ENCODE data around the gene PPEF1. TPM values are rescaled to one million over a fixed set of nuclear protein-coding genes. Genes with fewer than 3 reads are reported as not detected.

The PPEF1 gene
- total and polyA plus RNA-seq, 2 experiments from 2014 or later, result 0.76 TPM; not detected in 1

- Mint-ChIP-seq H3K4me1 (no peaks in the 10 kb centered on the region), H3K36me3 (ENCODE audit: low read depth) (no peaks in the 10 kb centered on the region), H3K27ac (no peak overlapping the region), H3K27me3 (ENCODE audit: insufficient read depth, low read depth, poor library complexity) (peaks cover 7% of the 10 kb centered on the region), H3K9me3 (no peaks in the 10 kb centered on the region), H3K4me3 (no peak overlapping the region)
- H3K79me2 ChIP-seq (replicated peaks; ENCODE audit: insufficient read depth), result no peaks in the 10 kb centered on the region
- H3K36me3 ChIP-seq (ENCODE audit: insufficient read depth), result no peaks in the 10 kb centered on the region
- no peak overlapping the region for H3K27ac ChIP-seq (ENCODE audit: low read depth)
- H3K9me2 ChIP-seq (ENCODE audit: insufficient read depth), result no peaks in the 10 kb centered on the region
- no peak for ATAC-seq
- no peak overlapping the region for H3K4me2 ChIP-seq
- H4K20me1 ChIP-seq (replicated peaks; ENCODE audit: insufficient read depth), result no peaks in the 10 kb centered on the region
- H2AFZ ChIP-seq, result no peak overlapping the region
- no peaks in the 10 kb centered on the region for H3K4me1 ChIP-seq (ENCODE audit: insufficient read depth)
- no peak overlapping the region for H3K4me3 ChIP-seq
- DNase-seq (ENCODE audit: low spot score), result no peak
- no peak for TF ChIP-seq EZH2phosphoT487 (IDR thresholded peaks at IDR 0.05; ENCODE audit: unreplicated experiment)
- no peak for TF ChIP-seq REST (IDR thresholded peaks at IDR 0.05; ENCODE audit: unreplicated experiment)
- TF ChIP-seq CREB1 (CRISPR knock-in tag; IDR thresholded peaks at IDR 0.05; ENCODE audit: low read depth), result no peak
- TF ChIP-seq STAT1 (IDR thresholded peaks at IDR 0.05; ENCODE audit: unreplicated experiment), result no peak
- TF ChIP-seq ETS1 (IDR thresholded peaks at IDR 0.05), result no peak
- TF ChIP-seq ZNF462 (CRISPR knock-in tag; IDR thresholded peaks at IDR 0.05), result no peak
- TF ChIP-seq NANOG (IDR thresholded peaks at IDR 0.05; ENCODE audit: borderline replicate concordance), result no peak
- TF ChIP-seq POLR2AphosphoS5 (IDR thresholded peaks at IDR 0.05; ENCODE audit: low read depth), result no peak
- TF ChIP-seq ZNF331 (CRISPR knock-in tag; IDR thresholded peaks at IDR 0.05; ENCODE audit: low read depth), result no peak
- H3K27me3 ChIP-seq (ENCODE audit: insufficient read depth), result no peaks in the 10 kb centered on the region
- no peaks in the 10 kb centered on the region for H3F3A ChIP-seq (replicated peaks; ENCODE audit: low read depth)
Observed at GRCh38 chrX:18677161-18677869, 30.1 kb upstream of the PPEF1 start.

Data from GM23338 (cell line).